K562 (cell line): ENCODE results near the gene FANCC.

Source experiments
- CTCF ChIP-seq, 3 experiments: IDR thresholded peaks in 2 of 3; conservative IDR thresholded peaks in 1 of 3; 2 replicates each; pipeline ENCODE4 v1.5.1; 2011 to 2012; ENCODE audit warnings: low read length in 3 of 3, mild to moderate bottlenecking in 3 of 3, control low read depth in 2 of 3, improper control_type of control experiment in 1 of 3, inconsistent platforms in 1 of 3, low read depth in 1 of 3, mixed read lengths in 1 of 3, moderate library complexity in 1 of 3; ENCODE audit not compliant: insufficient read depth in 2 of 3
- REST ChIP-seq, 2 experiments: fragments of 450-650 bp; formaldehyde crosslinking in 1 of 2; IDR thresholded peaks; 2 replicates each; pipeline versions ENCODE4 v1.4.0 to v1.6.1; 2014 to 2020; ENCODE audit warnings: mild to moderate bottlenecking in 2 of 2, borderline replicate concordance in 1 of 2, low read depth in 1 of 2

GRCh38 chr9:95225726-95226106 lies 91.8 kb downstream of the FANCC start:
- no peak for TF ChIP-seq REST (IDR thresholded peaks at IDR 0.05; ENCODE audit: borderline replicate concordance)
- no peak for TF ChIP-seq REST (CRISPR knock-in tag; IDR thresholded peaks at IDR 0.05; ENCODE audit: low read depth)
- no peak for TF ChIP-seq CTCF (IDR thresholded peaks at IDR 0.05 in 2 of 3, conservative IDR thresholded peaks at IDR 0.05 in 1 of 3; ENCODE audit: insufficient read depth in 2 of 3, low read depth in 1 of 3, low read length in 3 of 3)
